Stomach (tissue), 19 donors: ENCODE results near the gene GRB10. TPM values are rescaled to one million over a fixed set of nuclear protein-coding genes. Genes with fewer than 3 reads are reported as not detected.

ENCODE experiments used
- DNase-seq, 2 donors: peaks; one replicate each; pipeline versions ENCODE4 v3.0.0 to v3.0.0-alpha.2; 2013 to 2019
- H3K27ac ChIP-seq, 5 donors: fragments of 200-600 bp in 4 of 5; sonication (generic) in 4 of 5; one replicate each; pipeline ENCODE4 v1.5.1; 2013 to 2019; ENCODE audit warnings: mild to moderate bottlenecking in 1 of 5, moderate library complexity in 1 of 5
- H3K27me3 ChIP-seq, 3 donors: fragments of 200-600 bp; sonication (generic); one replicate each; pipeline ENCODE4 v1.5.1; 2017 to 2019; ENCODE audit warnings: mixed run types in 1 of 3
- H3K36me3 ChIP-seq, 4 donors: fragments of 200-600 bp; sonication (generic); 1 replicate in 3 of 4; 2 replicates in 1 of 4; pipeline ENCODE4 v1.5.1; 2016 to 2019
- H3K4me1 ChIP-seq, 4 donors: fragments of 200-600 bp; sonication (generic); one replicate each; pipeline ENCODE4 v1.5.1; 2016 to 2019
- H3K4me3 ChIP-seq, 4 donors: fragments of 200-600 bp; sonication (generic) in 3 of 4; one replicate each; pipeline ENCODE4 v1.5.1; 2016 to 2019; ENCODE audit warnings: mild to moderate bottlenecking in 1 of 4
- H3K9me3 ChIP-seq, 4 donors: fragments of 200-600 bp; sonication (generic); one replicate each; pipeline ENCODE4 v1.5.1; 2016 to 2019
- EP300 ChIP-seq: sonication (generic); formaldehyde crosslinking; IDR thresholded peaks from one replicate; pipeline ENCODE4 v1.6.1; 2017; ENCODE audit warnings: antibody characterized with exemption
- POLR2A ChIP-seq, 4 donors: fragments of 450-650 bp; IDR thresholded peaks; one replicate each; pipeline ENCODE4 v1.6.1; 2016; ENCODE audit warnings: antibody characterized with exemption in 4 of 4, control low read depth in 2 of 4, mild to moderate bottlenecking in 1 of 4, moderate library complexity in 1 of 4
- POLR2AphosphoS5 ChIP-seq, 3 donors: sonication (generic); formaldehyde crosslinking; IDR thresholded peaks; one replicate each; pipeline ENCODE4 v1.6.1; 2016; ENCODE audit warnings: antibody characterized with exemption in 3 of 3
- WGBS, 5 donors: extraction: QIAGEN DNeasy Blood & Tissue Kit in 3 of 5; methylation state at CpG; one replicate each; pipeline versions ENCODE4 v1.1.5 to v1.1.7; 2013 to 2018; 5-methylcytosine and 5-hydroxymethylcytosine counted together
- intact Hi-C: fragments of 100-400 bp; cut with DNase I; formaldehyde crosslinking; loops from one replicate; pipeline ENCODE4 v1.15.1; 2023; ENCODE audit warnings: low total_unique reads
- long read RNA-seq, 10 donors: transcript quantifications; one replicate each; lab custom pipeline, GENCODE V29; 2026
- polyA plus RNA-seq, 3 donors: library from polyadenylated mRNA; stranded (reverse); fragments of 200-250 nt; gene quantifications; one replicate each; pipeline ENCODE4 v1.2.3, GENCODE V29; 2013
- total RNA-seq, 5 donors: library from RNA; depleted of rRNA; stranded (reverse); fragments of >200 nt; gene quantifications; one replicate each; pipeline versions ENCODE4 v1.1.0 to v1.2.3, GENCODE V29; 2014 to 2016
- TF ChIP-seq, protein P1 (sequence below), 7 experiments: fragments of 450-650 bp in 4 of 7; fragments of 200-600 bp in 3 of 7; sonication (generic) in 3 of 7; IDR thresholded peaks; one replicate each; pipeline ENCODE4 v1.5.1; 2016 to 2019; ENCODE audit warnings: antibody characterized with exemption in 7 of 7, control low read depth in 2 of 7, mild to moderate bottlenecking in 1 of 7
- donor health status: healthy with polysubstance abuse.
- donor health status: Bipolar disorder and iron deficiency.
- donor health status: healthy.

GRB10 gene
- total RNA-seq (10 to 100 TPM; 45.1 to 84.9 (median 68.8) TPM), polyA plus RNA-seq (10 to 100 TPM; 10.2 to 15.1 (median 12.4) TPM)
- long read RNA-seq, donor 1: 0 reads
- long read RNA-seq, donor 2: 0 reads
- long read RNA-seq, donor 3: 0 reads
- long read RNA-seq, donor 4: 0 reads
- long read RNA-seq, donor 5, partial matches to known transcripts: 0 of 3 reads
- long read RNA-seq, donor 5, other reads (novel, unspliced or antisense): 0 of 3 reads
- long read RNA-seq, donor 6, partial matches to known transcripts: 0 of 2 reads
- long read RNA-seq, donor 6, other reads (novel, unspliced or antisense): 0 of 2 reads
- long read RNA-seq, donor 7, partial matches to known transcripts: 0 of 4 reads
- long read RNA-seq, donor 7, other reads (novel, unspliced or antisense): 0 of 4 reads
- long read RNA-seq, donor 8: 0 reads
- long read RNA-seq, donor 9, partial matches to known transcripts: 0 of 3 reads
- long read RNA-seq, donor 9, other reads (novel, unspliced or antisense): 0 of 3 reads
- long read RNA-seq, donor 10: 0 reads

DNA sequence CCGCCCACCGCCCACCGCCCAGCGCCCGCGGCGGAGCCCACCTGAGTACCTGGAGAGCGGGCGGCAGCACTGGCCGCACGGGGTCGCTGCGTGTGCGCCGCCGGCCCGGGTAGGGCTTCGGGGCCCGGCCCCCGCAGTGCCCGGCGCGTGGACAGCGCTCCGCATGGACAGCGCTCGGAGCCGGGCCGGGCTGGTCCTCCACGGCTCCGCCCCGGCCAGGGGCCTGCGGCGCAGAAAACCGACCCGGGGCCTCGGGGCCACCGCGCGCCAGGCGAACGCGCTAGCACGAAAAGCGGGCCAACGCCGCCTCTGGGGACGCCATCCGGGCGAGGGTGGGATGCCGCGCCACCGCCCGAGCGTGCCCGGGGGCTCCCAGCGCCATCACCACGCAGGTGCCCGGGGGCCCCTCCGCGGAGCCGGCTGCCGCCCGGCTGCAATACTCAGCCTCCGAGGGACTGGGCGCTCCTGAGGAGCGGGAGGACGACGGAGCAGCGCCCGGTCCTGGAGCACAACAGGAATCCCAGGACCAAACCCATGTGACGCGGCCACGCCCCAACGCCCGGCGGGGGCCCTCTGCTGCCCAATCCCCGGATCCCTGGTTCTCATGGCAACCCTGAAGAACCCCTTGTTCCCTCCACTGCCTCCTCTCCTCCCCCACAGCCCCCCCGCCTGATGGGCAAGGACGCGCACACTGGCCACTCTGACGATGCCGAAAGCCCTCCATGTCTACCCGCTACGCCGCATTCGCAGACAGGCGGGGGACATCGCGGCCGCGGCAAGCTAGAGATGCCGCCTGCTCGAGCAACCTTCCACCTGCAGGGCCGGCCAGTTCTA, at the start of gene GRB10:
Gene GRB10 (minus strand): TSS at position 522 of the 834 bp plus-strand sequence. CDS start 50,574 bp downstream, outside the sequence.
- H3K27me3 ChIP-seq: no peaks in the 10 kb centered on the region
- no peaks in the 10 kb centered on the region for H3K36me3 ChIP-seq
- no peaks in the 10 kb centered on the region for H3K9me3 ChIP-seq
- peak within 1 kb of the TSS in 3 of 5 donors; percentile 24 to 68 (median 32) for H3K27ac ChIP-seq
- DNase-seq: peak in 1 of 2 donors; percentile 70
- intact Hi-C loops: loop anchor here (10.0 kb wide), 1 partner anchor 272 kb away; no protein-coding TSS in a partner anchor
- peak within 1 kb of the TSS; percentile 49 to 65 (median 59) for H3K4me3 ChIP-seq
- WGBS, 5 donors: 34 to 67% (median 59%) methylated on average over 44 to 95 of the region's 95 CpGs
- TF ChIP-seq, protein P1, sequence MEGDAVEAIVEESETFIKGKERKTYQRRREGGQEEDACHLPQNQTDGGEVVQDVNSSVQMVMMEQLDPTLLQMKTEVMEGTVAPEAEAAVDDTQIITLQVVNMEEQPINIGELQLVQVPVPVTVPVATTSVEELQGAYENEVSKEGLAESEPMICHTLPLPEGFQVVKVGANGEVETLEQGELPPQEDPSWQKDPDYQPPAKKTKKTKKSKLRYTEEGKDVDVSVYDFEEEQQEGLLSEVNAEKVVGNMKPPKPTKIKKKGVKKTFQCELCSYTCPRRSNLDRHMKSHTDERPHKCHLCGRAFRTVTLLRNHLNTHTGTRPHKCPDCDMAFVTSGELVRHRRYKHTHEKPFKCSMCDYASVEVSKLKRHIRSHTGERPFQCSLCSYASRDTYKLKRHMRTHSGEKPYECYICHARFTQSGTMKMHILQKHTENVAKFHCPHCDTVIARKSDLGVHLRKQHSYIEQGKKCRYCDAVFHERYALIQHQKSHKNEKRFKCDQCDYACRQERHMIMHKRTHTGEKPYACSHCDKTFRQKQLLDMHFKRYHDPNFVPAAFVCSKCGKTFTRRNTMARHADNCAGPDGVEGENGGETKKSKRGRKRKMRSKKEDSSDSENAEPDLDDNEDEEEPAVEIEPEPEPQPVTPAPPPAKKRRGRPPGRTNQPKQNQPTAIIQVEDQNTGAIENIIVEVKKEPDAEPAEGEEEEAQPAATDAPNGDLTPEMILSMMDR (IDR thresholded peaks at IDR 0.05): peak in 1 of 7 experiments; percentile 45
- no peak for TF ChIP-seq POLR2AphosphoS5 (IDR thresholded peaks at IDR 0.05)
- TF ChIP-seq EP300: no peak
- no peak for TF ChIP-seq POLR2A (IDR thresholded peaks at IDR 0.05)
- peaks cover 14 to 77% (median 54%) of the 10 kb centered on the region in 4 donors for H3K4me1 ChIP-seq

DNA sequence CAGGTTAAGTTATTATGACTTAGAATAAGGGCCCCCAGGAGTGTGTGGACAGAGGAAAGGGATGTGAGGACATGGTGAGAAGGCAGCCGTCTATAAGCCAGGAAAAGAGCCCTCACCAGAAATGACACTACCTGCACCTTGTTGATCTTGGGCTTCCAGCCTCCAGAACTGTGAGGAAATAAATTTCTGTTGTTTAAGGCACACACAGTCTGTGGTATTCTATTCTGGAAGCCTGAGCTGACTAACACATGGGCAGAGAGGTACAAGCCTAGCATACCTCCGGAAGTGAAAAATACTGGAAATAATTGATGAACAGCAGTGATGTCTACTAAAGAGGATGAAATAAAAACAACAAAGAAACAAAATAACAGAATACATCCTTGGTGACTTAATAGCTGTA, 46.1 kb upstream of the GRB10 start:
- H3K27me3 ChIP-seq: no peaks in the 10 kb centered on the region
- intact Hi-C loops: no loop called here
- no peaks in the 10 kb centered on the region for H3K9me3 ChIP-seq
- no peak overlapping the region for H3K27ac ChIP-seq
- H3K36me3 ChIP-seq: no peaks in the 10 kb centered on the region
- no peak overlapping the region for H3K4me3 ChIP-seq
- DNase-seq: no peak
- TF ChIP-seq, protein P1 (IDR thresholded peaks at IDR 0.05): no peak
- TF ChIP-seq POLR2A (IDR thresholded peaks at IDR 0.05) (no peak), EP300 (no peak), POLR2AphosphoS5 (IDR thresholded peaks at IDR 0.05) (no peak)
- no peaks in the 10 kb centered on the region for H3K4me1 ChIP-seq
- WGBS, 5 donors: 83 to 93% (median 89%) methylated on average over 2 of the region's 2 CpGs

DNA sequence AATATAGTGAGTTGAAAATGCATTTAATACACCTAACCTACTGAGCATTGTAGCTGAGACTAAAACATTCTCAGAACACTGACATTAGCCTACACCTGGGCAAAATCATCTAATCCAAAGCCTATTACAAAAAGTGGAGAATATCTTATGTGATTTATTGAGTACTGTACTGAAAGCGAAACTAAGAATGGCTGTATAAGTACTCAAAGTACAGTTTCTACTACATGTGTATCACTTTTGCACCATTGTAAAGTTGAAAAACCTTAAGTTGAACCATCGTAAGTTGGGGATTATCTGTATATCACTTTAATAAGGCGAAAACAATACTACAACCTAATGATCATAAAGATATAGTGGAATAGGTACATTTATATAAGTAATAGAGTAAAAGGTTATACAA, 45.4 kb upstream of the GRB10 start:
- no peaks in the 10 kb centered on the region for H3K36me3 ChIP-seq
- H3K27ac ChIP-seq: no peak overlapping the region
- DNase-seq: no peak
- no peaks in the 10 kb centered on the region for H3K4me1 ChIP-seq
- TF ChIP-seq POLR2AphosphoS5 (IDR thresholded peaks at IDR 0.05): no peak
- no peak for TF ChIP-seq EP300
- TF ChIP-seq POLR2A (IDR thresholded peaks at IDR 0.05): no peak
- TF ChIP-seq, protein P1 (IDR thresholded peaks at IDR 0.05): no peak
- 85 to 96% (median 95%) methylated on average over 3 of the region's 3 CpGs for WGBS, 5 donors
- H3K9me3 ChIP-seq: no peaks in the 10 kb centered on the region
- intact Hi-C loops: no loop called here
- no peaks in the 10 kb centered on the region for H3K27me3 ChIP-seq
- H3K4me3 ChIP-seq: no peak overlapping the region

DNA sequence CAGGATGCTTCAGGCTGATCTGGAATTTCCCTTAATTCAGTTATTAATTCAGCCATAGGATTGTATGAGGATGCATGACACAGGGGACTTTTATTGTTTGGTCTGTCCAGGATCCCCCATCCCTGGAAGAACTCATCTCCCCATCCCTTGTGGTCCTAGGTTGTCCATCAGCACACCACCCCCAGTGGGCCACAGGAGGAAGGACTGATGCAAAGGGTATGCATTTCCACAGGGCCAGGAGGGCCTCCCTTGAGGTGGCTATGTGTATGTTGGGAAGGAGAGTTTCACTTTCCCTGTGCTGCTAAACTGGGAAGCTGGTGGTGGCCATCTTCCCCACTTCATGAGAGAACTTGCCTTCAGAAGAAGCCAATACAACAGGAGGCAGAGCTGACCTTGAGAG, 44.6 kb upstream of the GRB10 start:
- no peak for DNase-seq
- no peaks in the 10 kb centered on the region for H3K9me3 ChIP-seq
- no peaks in the 10 kb centered on the region for H3K27me3 ChIP-seq
- no peak overlapping the region for H3K27ac ChIP-seq
- no peaks in the 10 kb centered on the region for H3K4me1 ChIP-seq
- no peak for TF ChIP-seq EP300
- no peak for TF ChIP-seq POLR2AphosphoS5 (IDR thresholded peaks at IDR 0.05)
- TF ChIP-seq, protein P1 (IDR thresholded peaks at IDR 0.05): no peak
- no peak for TF ChIP-seq POLR2A (IDR thresholded peaks at IDR 0.05)
- intact Hi-C loops: no loop called here
- H3K4me3 ChIP-seq: no peak overlapping the region
- no peaks in the 10 kb centered on the region for H3K36me3 ChIP-seq
